B cell (primary cell): ENCODE measurements around the gene GABRR2. TPM values are rescaled to one million over a fixed set of nuclear protein-coding genes. Genes with fewer than 3 reads are reported as not detected.

Experiments
- ATAC-seq: fragments of 200-7000 bp; cut with Tn5 transposase; one replicate; pipeline ENCODE4 v1.10.0; 2021; ENCODE audit warnings: low read depth, mild to moderate bottlenecking, moderate number of reproducible peaks, moderate library complexity
- CTCF ChIA-PET: fragments of 350-600 bp; sonication (Branson Sonifier 250); formaldehyde crosslinking; loops from one replicate; lab custom pipeline; 2021; ENCODE audit warnings: antibody characterized with exemption, inconsistent platforms; lab: Charles Lee
- POLR2A ChIA-PET: fragments of 350-600 bp; sonication (Branson Sonifier 250); formaldehyde crosslinking; loops from one replicate; lab custom pipeline; 2021; ENCODE audit warnings: antibody characterized with exemption; lab: Charles Lee
- DNase-seq: peaks from one replicate; pipeline ENCODE4 v3.0.0; 2013
- H2AFZ ChIP-seq: 2 replicates; pipeline ENCODE4 v1.6.1; 2012; ENCODE audit warnings: mild to moderate bottlenecking, low read depth, low read length; ENCODE audit not compliant: insufficient read depth, poor library complexity, severe bottlenecking
- H3K27ac ChIP-seq, 2 donors: 1 replicate in 1 of 2; 2 replicates in 1 of 2; pipeline ENCODE4 v1.5.1; 2012 to 2013; ENCODE audit warnings: low read length in 2 of 2, mild to moderate bottlenecking in 2 of 2, moderate library complexity in 1 of 2
- H3K27me3 ChIP-seq, 4 experiments: fragments of 200-600 bp in 1 of 4; sonication (generic) in 1 of 4; replicated peaks in 1 of 4; 1 replicate in 2 of 4; 2 replicates in 2 of 4; pipeline versions ENCODE4 v1.6.1 to v1.7.0; 2013 to 2016; ENCODE audit warnings: low read length in 3 of 4, mild to moderate bottlenecking in 2 of 4, mixed read lengths in 1 of 4, moderate library complexity in 1 of 4; ENCODE audit not compliant: insufficient read depth in 4 of 4, control insufficient read depth in 3 of 4; ENCODE audit errors: control extremely low read depth in 1 of 4
- H3K36me3 ChIP-seq, 2 experiments: replicated peaks in 1 of 2; 1 replicate in 1 of 2; 2 replicates in 1 of 2; pipeline versions ENCODE4 v1.6.1 to v1.7.1; 2013; ENCODE audit warnings: low read length in 1 of 2; ENCODE audit not compliant: insufficient read depth in 2 of 2, control insufficient read depth in 1 of 2; ENCODE audit errors: control extremely low read depth in 1 of 2, extremely low read depth in 1 of 2
- H3K4me1 ChIP-seq, 2 donors: fragments of 200-600 bp in 1 of 2; sonication (generic) in 1 of 2; 1 replicate in 1 of 2; 2 replicates in 1 of 2; pipeline versions ENCODE4 v1.5.1 to v1.6.1; 2013 to 2017; ENCODE audit warnings: low read length in 2 of 2; ENCODE audit not compliant: control insufficient read depth in 2 of 2, insufficient read depth in 2 of 2
- H3K4me2 ChIP-seq: replicated peaks from 2 replicates; pipeline ENCODE3; 2012; ENCODE audit warnings: mild to moderate bottlenecking, low read depth, low read length; ENCODE audit not compliant: poor library complexity, severe bottlenecking
- H3K4me3 ChIP-seq, 5 experiments: fragments of 200-600 bp in 1 of 5; sonication (generic) in 1 of 5; 1 replicate in 3 of 5; 2 replicates in 2 of 5; pipeline versions ENCODE4 v1.5.1 to v1.7.0; 2011 to 2016; ENCODE audit warnings: low read length in 4 of 5, mild to moderate bottlenecking in 4 of 5, low read depth in 2 of 5, control low read depth in 1 of 5, moderate library complexity in 1 of 5; ENCODE audit not compliant: insufficient read depth in 1 of 5; ENCODE audit errors: control extremely low read depth in 1 of 5, extremely low read depth in 1 of 5
- H3K79me2 ChIP-seq: fragments of 200-600 bp; sonication (generic); one replicate; pipeline ENCODE4 v1.6.0; 2016; ENCODE audit warnings: low read length; ENCODE audit not compliant: control insufficient read depth, insufficient read depth
- H3K9ac ChIP-seq: fragments of 200-600 bp; sonication (generic); 2 replicates; pipeline ENCODE4 v1.6.1; 2017; ENCODE audit warnings: mild to moderate bottlenecking, low read length, moderate library complexity
- H3K9me3 ChIP-seq, 3 donors: one replicate each; pipeline versions ENCODE4 v1.6.1 to v1.7.1; 2013; ENCODE audit warnings: low read length in 2 of 3; ENCODE audit not compliant: control insufficient read depth in 2 of 3, insufficient read depth in 1 of 3; ENCODE audit errors: control extremely low read depth in 1 of 3
- H4K20me1 ChIP-seq: 2 replicates; pipeline ENCODE4 v1.6.0; 2012; ENCODE audit warnings: mild to moderate bottlenecking, low read length; ENCODE audit not compliant: insufficient read depth, control insufficient read depth, poor library complexity, severe bottlenecking
- H3K27ac Mint-ChIP-seq: one replicate; pipeline ENCODE4 v1.8.0; 2021; ENCODE audit warnings: mixed read lengths
- H3K27me3 Mint-ChIP-seq: one replicate; pipeline ENCODE4 v1.8.0; 2021; ENCODE audit warnings: mixed read lengths
- H3K4me1 Mint-ChIP-seq: one replicate; pipeline ENCODE4 v1.8.0; 2021; ENCODE audit warnings: mixed read lengths
- H3K4me3 Mint-ChIP-seq: one replicate; pipeline ENCODE4 v1.8.0; 2021; ENCODE audit warnings: mixed read lengths
- H3K9me3 Mint-ChIP-seq: one replicate; pipeline ENCODE4 v1.8.0; 2022; ENCODE audit warnings: mixed read lengths; ENCODE audit not compliant: insufficient read depth
- CTCF ChIP-seq: fragments of 200-600 bp; IDR thresholded peaks from one replicate; pipeline ENCODE4 v1.8.0; 2022; ENCODE audit warnings: antibody characterized with exemption, mild to moderate bottlenecking
- EZH2 ChIP-seq: IDR thresholded peaks from 2 replicates; pipeline ENCODE4 v1.6.1; 2012; ENCODE audit warnings: borderline replicate concordance, low read depth, mild to moderate bottlenecking, moderate library complexity, low read length; ENCODE audit not compliant: insufficient read depth, poor library complexity, severe bottlenecking
- WGBS: methylation state at CpG from one replicate; pipeline ENCODE4 v1.1.5; 2013; ENCODE audit warnings: missing lambda C conversion rate; ENCODE audit not compliant: insufficient coverage; 5-methylcytosine and 5-hydroxymethylcytosine counted together
- intact Hi-C: fragments of 100-400 bp; cut with micrococcal nuclease; formaldehyde crosslinking; loops from one replicate; pipeline ENCODE4 v1.10.0; 2022
- polyA plus RNA-seq: library from polyadenylated mRNA; depleted of rRNA; stranded (reverse); fragments of >200 nt; gene quantifications from 2 replicates; pipeline ENCODE4 v1.2.3, GENCODE V29; 2012
- total RNA-seq, 2 donors: library from RNA; stranded (reverse); fragments of 120-200 nt in 1 of 2; gene quantifications; 1 replicate in 1 of 2; 2 replicates in 1 of 2; pipeline versions ENCODE4 v1.2.3 to v1.2.4, GENCODE V29; 2013 to 2022

GABRR2 gene
- total and polyA plus RNA-seq, 2 donors (not counting 1 experiment from before 2014, with no cell fraction given): 0.59 to 4.7 TPM

GRCh38 chr6:89352278-89353117 is 37.4 kb upstream of the GABRR2 start, which contains the start of gene UBE2J1:
TSS of gene UBE2J1 (minus strand) at chr6:89352722. CDS start at chr6:89352569, 153 bp downstream.
- peak; percentile 81 for ATAC-seq
- Mint-ChIP-seq H3K27me3 (no peaks in the 10 kb centered on the region), H3K9me3 (no peaks in the 10 kb centered on the region), H3K4me1 (peaks cover 78% of the 10 kb centered on the region), H3K27ac (peak within 1 kb of the TSS; percentile 95), H3K4me3 (peak within 1 kb of the TSS; percentile 93)
- peaks cover 78% of the 10 kb centered on the region for H3K79me2 ChIP-seq
- peak within 1 kb of the TSS; percentile 72 to 99 (median 82) for H3K4me3 ChIP-seq
- H3K36me3 ChIP-seq: peaks cover 0 to 14% of the 10 kb centered on the region in 2 experiments
- TF ChIP-seq EZH2: no peak
- TF ChIP-seq CTCF: no peak
- H3K27ac ChIP-seq: peak within 1 kb of the TSS; percentile 83 to 94
- intact Hi-C loops: loop anchor here (5.0 to 10.0 kb wide), 7 partner anchors 60 to 1878 kb away; partner anchors contain the start of genes AKIRIN2, MAP3K7, RRAGD and SLC35A1
- DNase-seq: peak; percentile 87
- H4K20me1 ChIP-seq: peaks cover 27% of the 10 kb centered on the region
- CTCF ChIA-PET: interaction anchor here (0.6 to 11.4 kb wide), 6 partner anchors 14 to 370 kb away, joined by 3 to 141 read pairs (median 8); partner anchors contain the start of gene PNRC1
- H2AFZ ChIP-seq: peak within 1 kb of the TSS; percentile 75
- peak within 1 kb of the TSS; percentile 79 for H3K9ac ChIP-seq
- peaks cover 73 to 74% of the 10 kb centered on the region in 2 donors for H3K4me1 ChIP-seq
- peaks cover 0 to 3% (median 0%) of the 10 kb centered on the region in 3 donors for H3K9me3 ChIP-seq
- no peaks in the 10 kb centered on the region for H3K27me3 ChIP-seq
- WGBS: under 1% methylated on average over 102 of the region's 102 CpGs
- POLR2A ChIA-PET: interaction anchor here (0.6 to 2.7 kb wide), 7 partner anchors 19 to 483 kb away, joined by 3 to 12 read pairs (median 5); partner anchors contain the start of genes PNRC1 and RNGTT
- peak within 1 kb of the TSS; percentile 74 for H3K4me2 ChIP-seq
